Measurements from ENCODE around the gene YWHAG. TPM values are rescaled to one million over a fixed set of nuclear protein-coding genes. Genes with fewer than 3 reads are reported as not detected.

YWHAG gene
- total RNA-seq, 2 experiments from 2014 or later = 42.6 to 126 TPM

GRCh38 chr7:76347710-76348109 lies 11.1 kb downstream of the YWHAG start:
- Histone ChIP-seq H3K4me2 (ENCODE audit: low read length) (no peak overlapping the region), H3K36me3 (ENCODE audit: insufficient read depth, low read length) (peaks cover 100% of the 10 kb centered on the region), H3K4me1 (ENCODE audit: insufficient read depth, low read length, poor library complexity, severe bottlenecking) (no peaks in the 10 kb centered on the region), H3K27ac (ENCODE audit: low read depth, low read length, poor library complexity, severe bottlenecking) (no peak overlapping the region), H2AFZ (ENCODE audit: low read length) (no peak overlapping the region), H3K9me3 (ENCODE audit: low read length) (no peaks in the 10 kb centered on the region), H3K79me2 (ENCODE audit: insufficient read depth, low read depth, low read length) (peaks cover 84% of the 10 kb centered on the region), H3K4me3 (ENCODE audit: low read depth, low read length, poor library complexity, severe bottlenecking) (no peak overlapping the region), H3K9me2 (ENCODE audit: insufficient read depth, low read length) (no peaks in the 10 kb centered on the region), H4K20me1 (ENCODE audit: insufficient read depth, low read length) (peaks cover 36% of the 10 kb centered on the region)
- intact Hi-C loops (cut with micrococcal nuclease; ENCODE audit: unreplicated experiment) = no loop called here
- TF ChIP-seq EZH2phosphoT487 (IDR thresholded peaks at IDR 0.05; ENCODE audit: borderline replicate concordance, low read depth, low read length) (no peak), CTCF (conservative IDR thresholded peaks at IDR 0.05; ENCODE audit: low read length) (no peak)
- ChIA-PET POLR2A (interaction anchor here (1.1 kb wide), 1 partner anchor 8 kb away, joined by 3 read pairs; no protein-coding TSS in a partner anchor), CTCF (ENCODE audit: unreplicated experiment) (no interaction called here)
- DNase-seq (ENCODE audit: low spot score) = no peak
- no TSS peak for BruUV-seq (replicated peaks)

GRCh38 chr7:76346778-76347177 lies 12.0 kb downstream of the YWHAG start:
- H3K4me2 ChIP-seq (ENCODE audit: low read length) = no peak overlapping the region

More at GRCh38 chr7:76346778-76347177, 12.0 kb downstream of the YWHAG start:
- Histone ChIP-seq H3K9me2 (ENCODE audit: insufficient read depth, low read length) (no peaks in the 10 kb centered on the region), H4K20me1 (ENCODE audit: insufficient read depth, low read length) (peaks cover 31% of the 10 kb centered on the region), H3K36me3 (ENCODE audit: insufficient read depth, low read length) (peaks cover 100% of the 10 kb centered on the region), H3K9me3 (ENCODE audit: low read length) (no peaks in the 10 kb centered on the region), H3K27ac (ENCODE audit: low read depth, low read length, poor library complexity, severe bottlenecking) (no peak overlapping the region), H3K4me3 (ENCODE audit: low read depth, low read length, poor library complexity, severe bottlenecking) (no peak overlapping the region), H3K79me2 (ENCODE audit: insufficient read depth, low read depth, low read length) (peaks cover 84% of the 10 kb centered on the region), H2AFZ (ENCODE audit: low read length) (no peak overlapping the region), H3K4me1 (ENCODE audit: insufficient read depth, low read length, poor library complexity, severe bottlenecking) (no peaks in the 10 kb centered on the region)
- POLR2A ChIA-PET = no interaction called here
- intact Hi-C loops (cut with micrococcal nuclease; ENCODE audit: unreplicated experiment) = no loop called here
- CTCF ChIA-PET (ENCODE audit: unreplicated experiment) = no interaction called here
- TF ChIP-seq EZH2phosphoT487 (IDR thresholded peaks at IDR 0.05; ENCODE audit: borderline replicate concordance, low read depth, low read length) (no peak), CTCF (conservative IDR thresholded peaks at IDR 0.05; ENCODE audit: low read length) (no peak)
- no peak for DNase-seq (ENCODE audit: low spot score)
- no TSS peak for BruUV-seq (replicated peaks)
